Tibial artery (tissue), 4 donors: ENCODE measurements around the gene CCDC186.

Experiments used
- DNase-seq, 2 donors: peaks; one replicate each; pipeline ENCODE4 v3.0.0-alpha.2; 2019
- H3K27ac ChIP-seq, 2 donors: fragments of 200-600 bp; sonication (generic) in 1 of 2; 1 replicate in 1 of 2; 2 replicates in 1 of 2; pipeline ENCODE4 v1.5.1; 2018 to 2019; ENCODE audit warnings: mild to moderate bottlenecking in 1 of 2
- H3K27me3 ChIP-seq, 2 donors: fragments of 200-600 bp; sonication (generic) in 1 of 2; one replicate each; pipeline versions ENCODE4 v1.5.1 to v1.6.0; 2016 to 2019
- H3K36me3 ChIP-seq, 3 donors: fragments of 200-600 bp; sonication (generic) in 2 of 3; one replicate each; pipeline ENCODE4 v1.5.1; 2016 to 2019; ENCODE audit warnings: mild to moderate bottlenecking in 2 of 3
- H3K4me1 ChIP-seq, 4 donors: fragments of 200-600 bp; sonication (generic) in 2 of 4; 1 replicate in 3 of 4; 2 replicates in 1 of 4; pipeline ENCODE4 v1.5.1; 2016 to 2019
- H3K4me3 ChIP-seq, 2 donors: fragments of 200-600 bp; sonication (generic) in 1 of 2; 1 replicate in 1 of 2; 2 replicates in 1 of 2; pipeline ENCODE4 v1.5.1; 2018 to 2019; ENCODE audit warnings: mild to moderate bottlenecking in 2 of 2
- H3K9me3 ChIP-seq, 3 donors: fragments of 200-600 bp; sonication (generic) in 1 of 3; one replicate each; pipeline ENCODE4 v1.5.1; 2016 to 2019
- intact Hi-C: fragments of 100-400 bp; cut with DNase I; formaldehyde crosslinking; loops from one replicate; pipeline ENCODE4 v1.15.0; 2023; ENCODE audit warnings: low total_unique reads
- TF ChIP-seq, protein P1 (sequence below), 2 experiments: fragments of 200-600 bp in 1 of 2; fragments of 450-650 bp in 1 of 2; IDR thresholded peaks; one replicate each; pipeline ENCODE4 v1.5.1; 2017 to 2019; ENCODE audit warnings: antibody characterized with exemption in 2 of 2, mild to moderate bottlenecking in 1 of 2, moderate library complexity in 1 of 2

Gene CCDC186

DNA sequence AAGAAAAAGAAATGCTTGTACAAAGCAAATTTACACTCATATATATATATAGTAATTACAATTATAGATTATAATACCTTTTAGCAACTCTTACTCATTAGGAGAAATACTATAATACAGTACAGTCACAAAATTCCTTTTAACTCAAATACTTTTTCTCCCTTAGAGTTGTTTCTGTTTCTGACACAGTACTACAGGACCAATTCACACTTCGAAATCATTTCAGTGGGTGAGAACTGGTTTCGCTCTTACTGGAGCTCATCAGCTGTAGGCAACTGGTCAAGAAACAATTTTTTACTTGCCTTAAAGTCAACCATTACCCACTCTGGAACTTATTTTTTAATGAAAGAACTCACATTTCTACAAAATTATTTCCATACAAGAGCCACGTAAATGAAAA, 6.0 kb downstream of the CCDC186 start:
- Histone ChIP-seq H3K4me3 (no peak overlapping the region), H3K36me3 (peaks cover 0 to 6% (median 0%) of the 10 kb centered on the region in 3 donors), H3K9me3 (peaks cover 0 to 10% (median 3%) of the 10 kb centered on the region in 3 donors), H3K4me1 (peaks cover 0 to 28% (median 6%) of the 10 kb centered on the region in 4 donors), H3K27ac (no peak overlapping the region), H3K27me3 (no peaks in the 10 kb centered on the region)
- DNase-seq, result no peak
- TF ChIP-seq, protein P1, sequence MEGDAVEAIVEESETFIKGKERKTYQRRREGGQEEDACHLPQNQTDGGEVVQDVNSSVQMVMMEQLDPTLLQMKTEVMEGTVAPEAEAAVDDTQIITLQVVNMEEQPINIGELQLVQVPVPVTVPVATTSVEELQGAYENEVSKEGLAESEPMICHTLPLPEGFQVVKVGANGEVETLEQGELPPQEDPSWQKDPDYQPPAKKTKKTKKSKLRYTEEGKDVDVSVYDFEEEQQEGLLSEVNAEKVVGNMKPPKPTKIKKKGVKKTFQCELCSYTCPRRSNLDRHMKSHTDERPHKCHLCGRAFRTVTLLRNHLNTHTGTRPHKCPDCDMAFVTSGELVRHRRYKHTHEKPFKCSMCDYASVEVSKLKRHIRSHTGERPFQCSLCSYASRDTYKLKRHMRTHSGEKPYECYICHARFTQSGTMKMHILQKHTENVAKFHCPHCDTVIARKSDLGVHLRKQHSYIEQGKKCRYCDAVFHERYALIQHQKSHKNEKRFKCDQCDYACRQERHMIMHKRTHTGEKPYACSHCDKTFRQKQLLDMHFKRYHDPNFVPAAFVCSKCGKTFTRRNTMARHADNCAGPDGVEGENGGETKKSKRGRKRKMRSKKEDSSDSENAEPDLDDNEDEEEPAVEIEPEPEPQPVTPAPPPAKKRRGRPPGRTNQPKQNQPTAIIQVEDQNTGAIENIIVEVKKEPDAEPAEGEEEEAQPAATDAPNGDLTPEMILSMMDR (IDR thresholded peaks at IDR 0.05), result no peak
- intact Hi-C loops, result no loop called here

DNA sequence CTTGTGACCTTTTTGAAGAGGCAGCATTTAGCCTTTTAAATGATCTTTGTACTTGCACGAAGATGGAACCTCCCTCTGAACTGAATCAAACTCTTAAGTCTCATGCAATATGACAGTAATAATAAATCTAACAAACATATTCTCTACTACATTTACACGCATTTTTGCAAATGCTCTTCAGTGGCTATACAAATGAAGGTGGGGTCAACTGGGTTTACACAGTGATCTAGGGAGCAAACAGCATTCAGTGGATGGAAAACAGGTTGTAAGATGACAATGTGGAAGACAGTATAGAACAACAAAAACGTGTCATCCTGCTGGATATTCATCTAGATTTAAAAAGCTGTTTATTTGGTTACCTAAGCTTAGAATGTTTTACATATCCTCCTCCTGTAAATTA, 7.5 kb downstream of the CCDC186 start:
- no peaks in the 10 kb centered on the region for H3K27me3 ChIP-seq
- H3K4me3 ChIP-seq, result no peak overlapping the region
- H3K36me3 ChIP-seq, result peaks cover 0 to 6% (median 0%) of the 10 kb centered on the region in 3 donors
- no peak for DNase-seq
- TF ChIP-seq, protein P1 (IDR thresholded peaks at IDR 0.05), result no peak
- H3K4me1 ChIP-seq, result peaks cover 0 to 20% (median 4%) of the 10 kb centered on the region in 4 donors
- intact Hi-C loops, result no loop called here
- no peak overlapping the region for H3K27ac ChIP-seq
- peaks cover 0 to 10% (median 3%) of the 10 kb centered on the region in 3 donors for H3K9me3 ChIP-seq

DNA sequence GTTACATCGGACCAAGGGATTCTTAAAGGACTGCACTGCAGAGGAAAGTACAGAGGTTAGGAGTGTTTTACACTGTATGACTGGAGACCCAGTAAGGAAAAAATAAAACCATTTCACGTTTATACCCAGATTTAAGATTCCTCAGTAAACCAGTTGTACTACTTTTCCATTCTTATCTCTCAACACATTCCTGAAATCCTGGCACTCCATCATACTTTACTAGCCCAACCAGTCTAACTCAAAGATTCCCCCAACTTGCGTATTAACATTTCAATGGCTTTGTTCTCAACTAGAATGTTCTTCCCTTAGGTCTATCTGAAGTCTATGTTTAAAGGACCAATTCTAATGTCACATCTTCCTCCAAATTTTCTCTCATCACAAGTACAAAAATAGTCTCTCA, 8.0 kb downstream of the CCDC186 start:
- H3K4me1 ChIP-seq, result peaks cover 0 to 20% (median 4%) of the 10 kb centered on the region in 4 donors
- intact Hi-C loops, result no loop called here
- no peak for DNase-seq

DNA sequence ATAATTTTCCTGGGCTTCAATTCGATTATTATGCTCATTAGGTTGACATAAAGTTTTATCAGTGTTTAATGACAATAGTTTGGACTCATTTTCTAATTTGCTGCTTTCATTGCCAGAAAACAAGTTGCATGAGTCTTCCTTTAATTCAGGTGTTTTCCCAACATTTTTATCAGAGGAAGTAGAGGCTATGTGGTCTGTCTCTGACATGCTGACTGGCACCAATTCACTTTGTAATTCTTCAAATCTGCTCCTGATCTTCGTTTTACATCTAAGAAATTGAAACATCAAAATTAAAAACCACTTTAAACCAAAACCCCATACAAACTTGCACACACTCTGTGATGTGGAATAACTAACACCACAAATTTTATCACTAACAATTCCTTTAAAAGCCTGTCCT, 10.9 kb downstream of the CCDC186 start:
- Histone ChIP-seq H3K9me3 (peaks cover 0 to under 1% (median 0%) of the 10 kb centered on the region in 3 donors), H3K36me3 (no peaks in the 10 kb centered on the region), H3K4me1 (peaks cover 0 to 20% (median 4%) of the 10 kb centered on the region in 4 donors), H3K27ac (no peak overlapping the region), H3K4me3 (no peak overlapping the region), H3K27me3 (no peaks in the 10 kb centered on the region)
- DNase-seq, result no peak
- intact Hi-C loops, result no loop called here
- TF ChIP-seq, protein P1 (IDR thresholded peaks at IDR 0.05), result no peak

More for the DNA sequence above, 8.0 kb downstream of the CCDC186 start:
- no peak overlapping the region for H3K27ac ChIP-seq
- H3K36me3 ChIP-seq, result peaks cover 0 to 6% (median 0%) of the 10 kb centered on the region in 3 donors
- H3K27me3 ChIP-seq, result no peaks in the 10 kb centered on the region
- H3K4me3 ChIP-seq, result no peak overlapping the region
- H3K9me3 ChIP-seq, result peaks cover 0 to 10% (median 3%) of the 10 kb centered on the region in 3 donors
- TF ChIP-seq, protein P1 (IDR thresholded peaks at IDR 0.05), result no peak

DNA sequence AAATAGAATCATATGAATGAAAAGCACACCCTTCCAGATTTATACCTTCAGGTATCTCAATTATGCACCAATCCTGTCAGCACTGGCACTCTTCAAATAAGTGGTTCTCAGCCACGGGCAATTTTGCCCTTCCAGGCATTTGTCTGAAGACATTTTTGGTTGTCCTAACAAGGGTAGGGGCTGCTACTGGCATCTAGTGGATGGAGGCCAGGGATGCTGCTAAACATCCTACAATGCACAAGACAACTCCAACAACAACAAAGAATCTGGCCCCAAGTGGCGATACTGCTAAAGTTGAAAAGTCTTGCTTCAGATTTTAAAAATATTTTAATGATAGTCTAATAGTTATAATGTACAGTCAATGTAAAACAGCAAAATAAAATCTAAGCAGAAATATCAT, 16.1 kb downstream of the CCDC186 start:
- Histone ChIP-seq H3K36me3 (peaks cover 19 to 23% (median 23%) of the 10 kb centered on the region in 3 donors), H3K27ac (no peak overlapping the region), H3K4me3 (no peak overlapping the region), H3K4me1 (peaks cover 0 to 2% (median 0%) of the 10 kb centered on the region in 4 donors), H3K27me3 (no peaks in the 10 kb centered on the region), H3K9me3 (no peaks in the 10 kb centered on the region)
- TF ChIP-seq, protein P1 (IDR thresholded peaks at IDR 0.05), result no peak
- DNase-seq, result no peak
- intact Hi-C loops, result no loop called here

DNA sequence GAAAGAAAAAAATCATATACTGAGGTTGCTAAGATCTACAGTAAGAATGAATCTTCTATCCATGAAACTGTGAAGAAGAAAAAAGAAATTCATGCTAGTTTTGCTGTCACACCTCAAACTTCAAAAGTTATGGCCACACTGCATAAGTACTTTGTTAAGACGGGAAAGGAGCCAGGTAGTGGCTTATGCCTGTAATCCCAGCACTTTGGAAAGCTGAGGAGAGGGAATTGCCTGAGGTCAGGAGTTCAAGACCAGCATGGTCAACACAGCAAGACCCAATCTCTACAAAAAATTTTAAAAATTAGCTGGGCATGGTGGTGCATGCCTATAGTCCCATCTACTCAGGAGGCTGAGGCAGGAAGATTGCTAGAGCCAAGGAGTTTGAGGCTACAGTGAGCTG, 22.1 kb downstream of the CCDC186 start:
- Histone ChIP-seq H3K27ac (no peak overlapping the region), H3K9me3 (no peaks in the 10 kb centered on the region), H3K36me3 (peaks cover 41 to 48% (median 48%) of the 10 kb centered on the region in 3 donors), H3K4me3 (no peak overlapping the region), H3K4me1 (no peaks in the 10 kb centered on the region), H3K27me3 (no peaks in the 10 kb centered on the region)
- no peak for DNase-seq
- TF ChIP-seq, protein P1 (IDR thresholded peaks at IDR 0.05), result no peak
- intact Hi-C loops, result no loop called here
